Measurements from ENCODE around the gene MCF2L.

MCF2L gene

DNA sequence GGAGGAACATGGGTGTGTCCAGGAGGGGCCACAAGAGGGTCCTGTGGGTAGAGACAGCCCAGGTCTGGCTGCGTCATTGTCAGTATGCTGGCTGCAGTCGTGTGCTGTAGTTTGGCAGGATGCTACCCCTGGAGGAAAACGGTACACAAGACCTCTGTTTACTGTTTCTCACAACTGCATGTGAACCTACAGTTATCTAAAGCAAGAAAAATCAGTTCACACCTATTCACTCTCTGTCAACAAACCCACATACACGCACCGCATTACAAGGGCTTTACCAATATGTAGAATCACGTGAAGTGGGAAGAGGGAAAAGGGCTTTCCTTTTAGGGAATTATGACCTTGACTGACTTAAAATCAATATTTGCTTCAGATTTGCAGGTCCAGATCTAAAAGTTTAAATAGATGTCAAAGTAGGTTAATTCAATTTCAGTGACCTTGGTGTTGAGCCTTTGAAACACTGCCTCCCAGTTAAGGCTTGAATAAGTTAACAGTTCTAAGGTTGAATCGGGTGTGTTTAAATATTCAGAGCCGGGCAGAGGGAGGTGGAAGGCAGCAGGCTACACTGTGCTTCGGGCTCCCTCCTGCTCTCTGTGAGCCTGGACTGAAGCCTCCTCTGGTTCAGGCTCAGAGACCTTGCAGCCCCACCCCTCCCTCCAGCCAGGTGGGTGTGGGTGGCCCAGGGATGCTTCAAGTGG lies 17.2 kb upstream of the MCF2L start:
- DNase-seq (ENCODE audit: low spot score) = no peak

DNA sequence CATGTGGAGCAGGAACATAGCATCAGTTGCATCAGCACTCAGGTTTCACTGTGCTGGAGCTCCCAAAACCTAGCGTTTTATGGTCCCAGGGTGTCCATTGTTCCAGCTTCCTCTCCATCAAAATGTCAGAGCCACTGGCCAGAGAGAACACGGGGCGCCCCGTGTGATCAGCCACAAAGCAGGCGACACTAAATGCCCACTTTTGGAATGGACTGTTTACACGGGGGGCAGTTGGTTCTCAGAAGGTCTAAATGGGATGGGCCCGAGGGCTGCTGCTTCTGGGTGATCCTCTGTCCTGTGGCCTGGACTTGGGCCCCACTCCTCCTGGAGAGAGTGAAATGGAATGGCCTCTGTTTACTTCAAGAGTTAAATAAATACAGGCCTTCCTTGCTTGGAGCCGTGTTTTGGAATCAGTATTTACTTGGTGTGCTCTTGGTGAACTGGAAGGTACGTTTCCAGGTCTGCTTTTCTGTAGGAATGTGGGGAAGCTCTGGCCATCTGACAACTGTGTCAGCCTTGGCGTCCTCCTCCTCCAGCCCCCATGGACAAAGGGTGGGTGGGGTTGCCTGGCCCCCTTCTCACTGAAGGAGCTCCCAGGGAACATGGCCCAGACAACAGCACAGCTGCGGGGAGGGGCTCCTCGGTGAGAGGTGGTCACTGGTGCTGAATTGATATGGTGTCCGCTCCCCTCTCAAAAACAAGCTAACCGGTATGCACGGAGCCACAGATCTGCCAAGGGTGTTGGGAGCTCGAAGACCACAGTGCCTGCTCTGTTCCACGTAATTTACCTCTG lies 16.1 kb upstream of the MCF2L start:
- DNase-seq (ENCODE audit: low spot score) = no peak

- no peak for DNase-seq (ENCODE audit: low spot score)
These were observed 15.2 kb upstream of the MCF2L start for GRCh38 chr13:112953591-112954487.

DNA sequence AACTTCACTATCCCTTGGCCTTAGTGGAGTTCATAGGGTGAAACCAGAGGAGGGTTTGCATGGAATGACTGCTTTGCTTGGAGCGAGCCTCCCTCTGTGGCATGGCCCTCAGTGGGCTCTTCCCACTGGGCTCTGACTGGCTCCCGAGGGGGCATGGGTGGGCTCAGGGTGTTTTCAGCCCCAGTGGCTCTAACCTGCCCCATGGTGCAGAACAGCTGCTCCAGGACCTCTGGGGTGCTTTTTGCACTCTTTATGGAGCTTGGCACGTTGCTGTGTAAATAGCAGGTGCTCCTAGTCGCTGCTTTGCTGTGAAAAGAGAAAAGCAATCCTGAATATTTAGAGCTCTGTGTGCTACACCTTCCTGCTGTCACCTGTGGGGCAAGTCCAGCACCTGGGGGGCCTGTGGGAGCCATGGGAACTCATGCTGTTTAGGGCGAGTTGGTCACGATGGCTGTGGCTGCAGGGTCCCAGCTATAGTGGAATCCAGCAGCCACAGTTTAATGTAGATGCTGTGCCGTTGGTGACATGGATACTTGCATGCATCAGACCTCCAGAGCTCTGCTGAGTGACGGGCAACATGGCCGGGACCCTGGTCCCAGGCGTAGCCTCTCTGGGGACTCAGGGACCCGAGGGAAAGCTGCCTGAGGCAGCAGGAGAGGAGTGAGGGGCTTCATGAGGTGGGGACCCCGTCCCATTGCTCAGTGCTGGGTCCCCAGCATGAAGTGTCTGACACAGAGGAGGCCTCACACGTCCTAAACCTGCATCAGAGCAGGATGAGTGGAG lies 14.3 kb upstream of the MCF2L start:
- no peak for DNase-seq (ENCODE audit: low spot score)

- DNase-seq (ENCODE audit: low spot score) = no peak
These were observed 13.6 kb upstream of the MCF2L start for GRCh38 chr13:112955271-112955937.

- no peak for DNase-seq (ENCODE audit: low spot score)
These were observed 13.1 kb upstream of the MCF2L start for GRCh38 chr13:112955956-112956355.

- no peak for DNase-seq (ENCODE audit: low spot score)
These were observed 12.3 kb upstream of the MCF2L start for GRCh38 chr13:112956571-112957294.

GRCh38 chr13:112957295-112957677 lies 11.7 kb upstream of the MCF2L start:
- no peak for DNase-seq (ENCODE audit: low spot score)

DNA sequence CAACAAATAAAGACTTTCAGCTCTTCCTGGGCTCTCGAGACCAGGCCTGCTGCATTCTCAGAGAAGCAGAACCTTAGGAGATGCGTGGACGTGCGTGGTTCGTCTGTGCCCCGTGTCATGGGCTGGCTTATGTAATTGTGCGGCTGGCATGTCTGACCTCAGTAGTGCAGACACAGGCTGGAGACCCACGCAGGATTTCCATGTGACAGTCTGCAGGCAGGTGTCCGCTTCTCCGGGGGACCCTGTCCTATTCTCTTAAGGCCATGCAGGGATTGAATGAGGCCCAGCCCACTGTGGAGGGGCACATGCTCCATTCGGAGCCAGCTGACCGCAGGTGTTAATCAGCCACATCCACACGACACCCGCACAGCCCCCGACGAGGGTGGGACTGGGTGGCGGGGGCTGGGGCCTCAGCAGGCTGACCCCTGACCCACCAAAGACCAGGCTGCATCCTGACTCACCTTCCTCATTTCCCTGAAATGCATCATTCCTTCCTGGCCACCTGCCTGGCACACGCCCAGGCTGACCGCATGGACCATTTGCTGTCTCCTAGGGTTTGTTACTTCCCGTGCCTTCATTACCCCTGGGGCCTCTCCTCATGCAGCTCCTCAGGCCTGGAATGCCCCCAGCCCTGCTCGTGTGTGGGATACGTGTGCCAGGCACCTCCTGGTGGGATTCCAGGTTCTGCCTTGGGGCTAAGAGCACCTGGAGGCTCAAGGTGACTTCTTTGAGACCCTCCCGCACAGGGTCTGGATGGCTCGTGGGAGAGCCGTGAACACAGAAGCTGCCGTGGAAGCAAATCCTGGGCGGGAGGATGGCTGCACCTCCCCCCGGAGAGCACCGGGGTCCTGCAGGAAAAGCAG lies 10.7 kb upstream of the MCF2L start:
- DNase-seq (ENCODE audit: low spot score) = no peak

- DNase-seq (ENCODE audit: low spot score) = peak; percentile 76
These were observed 9.8 kb upstream of the MCF2L start for GRCh38 chr13:112959206-112959605.

- no peak for DNase-seq (ENCODE audit: low spot score)
These were observed 9.1 kb upstream of the MCF2L start for GRCh38 chr13:112959701-112960542.

DNA sequence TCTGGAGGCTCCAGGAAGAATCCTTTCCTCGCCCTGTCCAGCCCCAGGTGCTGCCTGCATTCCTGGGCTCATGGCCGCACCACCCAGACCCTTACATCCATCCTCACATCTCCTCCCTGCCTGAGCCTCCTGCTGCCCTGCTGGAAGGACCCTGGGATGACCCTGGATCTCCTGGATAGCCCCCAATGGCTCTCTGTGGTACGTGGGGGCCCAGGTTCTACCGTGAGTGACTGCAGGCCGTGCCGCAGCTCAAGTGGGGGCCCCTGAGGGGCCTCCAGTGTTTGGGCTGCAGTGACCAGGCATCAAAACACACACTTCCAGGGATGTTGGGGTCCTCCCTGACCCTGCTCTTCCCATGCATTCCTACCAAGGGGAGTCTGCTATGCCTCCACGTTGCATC lies 8.3 kb upstream of the MCF2L start:
- no peak for DNase-seq (ENCODE audit: low spot score)

DNA sequence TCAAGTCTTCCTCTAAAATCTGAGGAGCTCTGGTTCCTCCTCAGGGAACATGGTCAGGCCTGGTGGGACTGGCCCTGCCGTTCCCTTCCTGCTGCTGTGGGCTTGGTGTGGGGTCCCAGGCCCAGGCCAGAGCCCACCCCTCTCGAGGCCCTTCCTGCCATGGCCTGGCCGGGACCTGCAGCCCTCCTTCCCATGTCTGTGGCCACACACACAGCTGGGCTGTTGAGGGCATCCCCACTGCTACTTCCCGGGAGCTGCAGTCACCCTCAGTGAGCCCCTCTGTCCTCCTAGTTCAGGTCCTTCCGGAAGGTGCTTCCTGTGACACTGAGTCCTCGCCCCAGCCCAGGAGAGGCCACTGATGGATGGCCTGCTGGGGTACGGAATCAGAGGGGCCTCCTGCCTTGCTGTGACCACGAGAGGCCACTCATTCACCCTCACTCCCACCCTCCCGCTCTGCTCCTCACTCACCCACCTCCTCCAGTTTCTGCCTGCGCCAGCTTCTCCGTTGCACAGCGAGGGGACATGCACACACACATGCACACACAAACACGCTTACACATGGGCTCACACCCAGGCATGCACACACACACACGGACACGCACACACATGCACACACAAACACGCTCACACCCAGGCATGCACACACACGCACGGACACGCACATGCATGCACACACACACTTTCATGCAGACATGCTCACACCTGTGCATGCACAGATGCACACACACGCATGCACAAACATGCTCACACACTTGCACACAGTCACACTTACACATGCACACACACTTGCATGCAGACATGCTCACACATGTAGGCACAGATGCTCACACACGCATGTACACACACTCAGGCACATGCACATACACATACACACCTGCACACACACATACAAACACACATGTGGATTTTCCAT lies 7.3 kb upstream of the MCF2L start:
- DNase-seq (ENCODE audit: low spot score) = no peak

DNA sequence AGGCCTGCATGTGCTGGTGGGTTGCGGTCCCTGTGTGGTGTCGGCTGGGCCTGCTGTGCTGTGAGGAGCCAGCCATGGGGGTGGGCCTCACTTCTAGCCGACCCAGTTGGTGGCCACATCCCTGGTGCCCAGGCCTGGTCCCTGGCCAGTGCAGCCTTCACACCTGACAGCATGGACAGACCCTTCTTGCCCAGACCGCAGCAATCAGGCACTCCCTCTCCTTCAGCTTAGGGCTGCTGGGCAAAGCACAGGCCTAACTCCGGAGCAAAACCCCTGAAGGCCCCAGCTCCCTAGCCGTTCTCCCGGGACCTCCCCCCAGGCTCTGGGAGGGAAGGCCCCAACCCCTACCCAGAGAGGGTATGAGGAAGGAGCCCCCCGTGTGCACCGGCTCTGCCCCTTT lies 6.6 kb upstream of the MCF2L start:
- no peak for DNase-seq (ENCODE audit: low spot score)

- no peak for DNase-seq (ENCODE audit: low spot score)
These were observed 5.9 kb upstream of the MCF2L start for GRCh38 chr13:112962911-112963625.

GRCh38 chr13:112963641-112964040 lies 5.4 kb upstream of the MCF2L start:
- no peak for DNase-seq (ENCODE audit: low spot score)

DNA sequence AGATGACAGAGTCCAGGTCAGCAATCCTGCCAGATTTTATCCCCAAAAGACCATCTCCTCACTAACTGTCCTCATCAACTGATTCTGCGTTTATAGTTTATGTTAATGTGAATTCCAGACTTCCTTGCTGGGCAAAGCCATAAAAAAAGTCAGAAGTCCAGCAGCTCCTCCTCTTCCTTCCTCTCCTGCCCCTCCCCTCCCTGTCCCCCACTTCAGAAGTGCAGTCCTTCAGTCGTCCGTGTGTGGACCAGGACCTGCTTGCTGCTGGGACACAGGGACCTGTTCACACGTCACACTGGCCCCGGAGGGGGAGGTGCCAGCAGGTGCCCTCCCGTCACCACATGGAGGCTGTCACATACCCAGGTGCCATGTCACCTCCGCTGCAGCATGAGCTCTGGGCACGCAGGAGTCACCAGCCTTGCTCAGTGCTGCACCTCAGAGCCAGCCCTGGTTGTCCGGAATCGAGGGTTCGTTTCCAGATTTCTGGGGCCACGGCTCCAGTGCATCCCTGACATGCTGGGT lies 4.0 kb upstream of the MCF2L start:
- no peak for DNase-seq (ENCODE audit: low spot score)
